Ovary (tissue), 3 donors: ENCODE measurements around the gene HOXD9.

ENCODE experiments used
- CTCF ChIP-seq, 3 donors: fragments of 450-650 bp in 2 of 3; fragments of 200-600 bp in 1 of 3; IDR thresholded peaks; one replicate each; pipeline versions ENCODE4 v1.5.1 to v1.8.0; 2016 to 2022; ENCODE audit warnings: antibody characterized with exemption in 3 of 3, mild to moderate bottlenecking in 1 of 3
- POLR2A ChIP-seq: fragments of 450-650 bp; IDR thresholded peaks from one replicate; pipeline ENCODE4 v1.6.1; 2017; ENCODE audit warnings: antibody characterized with exemption, mild to moderate bottlenecking, moderate library complexity
- donor health status: DM: no; HTN: no; CAD: no.

DNA sequence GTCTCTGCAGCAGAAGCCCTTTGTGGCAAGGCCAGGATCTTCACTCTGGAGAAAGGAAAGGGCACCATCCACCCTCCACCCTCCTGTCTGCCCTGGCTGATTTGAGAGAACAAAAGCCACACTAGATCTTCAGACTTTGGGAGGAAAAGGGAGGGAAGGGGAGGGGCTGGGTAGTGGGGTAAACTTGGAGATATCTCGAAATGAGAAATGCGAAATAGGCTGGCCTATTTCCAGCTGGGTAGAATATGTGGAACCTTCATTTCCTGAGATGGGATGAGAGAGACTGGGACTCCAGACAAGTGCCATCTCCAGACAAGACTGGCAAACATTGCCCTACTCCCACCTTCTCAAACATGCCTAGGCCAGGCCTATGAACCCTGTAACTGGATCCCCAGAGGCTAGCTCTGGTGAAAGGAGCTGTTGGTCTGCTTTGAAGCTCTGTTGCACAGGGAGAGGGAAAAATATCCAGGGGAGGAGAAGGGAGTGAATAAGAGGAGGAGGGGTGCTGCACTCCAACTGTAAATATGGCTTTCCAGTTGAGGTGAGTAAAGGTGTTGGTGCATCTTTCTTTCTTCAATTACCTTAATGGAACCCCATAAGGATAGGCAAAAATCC lies 21.2 kb upstream of the HOXD9 start:
- TF ChIP-seq CTCF (IDR thresholded peaks at IDR 0.05), result no peak
- TF ChIP-seq POLR2A, result no peak
